ENCODE data around the gene GABRA4.

Gene GABRA4

GRCh38 chr4:46993075-46994006 is at the start of gene GABRA4:
Gene GABRA4, minus strand, starts transcription at chr4:46993581. Its CDS starts 157 bp downstream, at chr4:46993424.
- peak; percentile 19 for DNase-seq

- no peak for DNase-seq
These were observed 47.4 kb upstream of the GABRA4 start for GRCh38 chr4:47040828-47041227.

- DNase-seq: no peak
These were observed 44.9 kb upstream of the GABRA4 start for GRCh38 chr4:47038263-47038662.

GRCh38 chr4:47032405-47033106 is 39.2 kb upstream of the GABRA4 start:
- DNase-seq: peak; percentile 64 to 74

GRCh38 chr4:47031751-47032404 is 38.5 kb upstream of the GABRA4 start:
- DNase-seq: peak in 1 of 2 experiments; percentile 18

- peak; percentile 35 to 38 for DNase-seq
These were observed 37.8 kb upstream of the GABRA4 start, which contains the start of gene GABRB1 for GRCh38 chr4:47031011-47031678. Gene GABRB1, plus strand, starts transcription at chr4:47031567.

GRCh38 chr4:47017494-47017893 is 24.1 kb upstream of the GABRA4 start:
- DNase-seq: no peak

- no peak for DNase-seq
These were observed 23.7 kb upstream of the GABRA4 start for GRCh38 chr4:47017081-47017480.

GRCh38 chr4:47013373-47013772 is 20.0 kb upstream of the GABRA4 start:
- DNase-seq: no peak

- DNase-seq: no peak
These were observed 19.3 kb upstream of the GABRA4 start for GRCh38 chr4:47012676-47013075.

- peak in 1 of 2 experiments; percentile 21 for DNase-seq
These were observed 17.6 kb upstream of the GABRA4 start for GRCh38 chr4:47010912-47011446.

- DNase-seq: no peak
These were observed 17.0 kb upstream of the GABRA4 start for GRCh38 chr4:47010347-47010911.

GRCh38 chr4:47002580-47002979 is 9.2 kb upstream of the GABRA4 start:
- no peak for DNase-seq

- DNase-seq: no peak
These were observed 7.0 kb upstream of the GABRA4 start for GRCh38 chr4:47000406-47000805.

GRCh38 chr4:46999566-46999965 is 6.2 kb upstream of the GABRA4 start:
- no peak for DNase-seq

- no peak for DNase-seq
These were observed 625 bp upstream of the GABRA4 start for GRCh38 chr4:46994007-46994405.

GRCh38 chr4:46992338-46992737 is 1.0 kb downstream of the GABRA4 start:
- no peak for DNase-seq

GRCh38 chr4:46986922-46987638 is 6.3 kb downstream of the GABRA4 start:
- DNase-seq: no peak

GRCh38 chr4:46984781-46985180 is 8.6 kb downstream of the GABRA4 start:
- no peak for DNase-seq

GRCh38 chr4:46980851-46981250 is 12.5 kb downstream of the GABRA4 start:
- DNase-seq: no peak

GRCh38 chr4:46979726-46980125 is 13.7 kb downstream of the GABRA4 start:
- DNase-seq: no peak

Measured in activated T-cell treated with anti-CD3 and anti-CD28 coated beads, Interleukin-2, amount 50 U/mL, for 48 hours (primary cell).